ENCODE data around the gene ZMYM4.

DNA sequence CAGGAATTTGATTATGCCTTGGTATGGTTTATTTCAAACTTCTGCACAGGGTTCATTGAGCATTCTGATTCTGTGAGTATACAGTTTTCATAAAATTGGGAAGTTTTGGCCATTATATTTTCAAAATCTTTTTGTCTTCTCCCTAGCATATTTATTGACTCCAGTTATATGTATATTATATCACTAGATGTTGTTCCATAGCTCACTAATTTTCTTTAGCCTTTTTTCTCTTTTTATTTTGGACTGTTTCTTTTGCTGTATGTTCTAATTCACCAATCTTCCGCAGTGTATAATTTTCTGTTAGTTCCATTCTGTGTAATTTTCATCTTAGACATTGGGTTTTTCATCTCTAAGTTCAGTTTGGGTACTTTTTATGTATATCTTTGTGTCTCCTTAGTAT, 31.9 kb downstream of the ZMYM4 start:
- no peak for TF ChIP-seq POLR2A (IDR thresholded peaks at IDR 0.05)
- TF ChIP-seq, protein P1, sequence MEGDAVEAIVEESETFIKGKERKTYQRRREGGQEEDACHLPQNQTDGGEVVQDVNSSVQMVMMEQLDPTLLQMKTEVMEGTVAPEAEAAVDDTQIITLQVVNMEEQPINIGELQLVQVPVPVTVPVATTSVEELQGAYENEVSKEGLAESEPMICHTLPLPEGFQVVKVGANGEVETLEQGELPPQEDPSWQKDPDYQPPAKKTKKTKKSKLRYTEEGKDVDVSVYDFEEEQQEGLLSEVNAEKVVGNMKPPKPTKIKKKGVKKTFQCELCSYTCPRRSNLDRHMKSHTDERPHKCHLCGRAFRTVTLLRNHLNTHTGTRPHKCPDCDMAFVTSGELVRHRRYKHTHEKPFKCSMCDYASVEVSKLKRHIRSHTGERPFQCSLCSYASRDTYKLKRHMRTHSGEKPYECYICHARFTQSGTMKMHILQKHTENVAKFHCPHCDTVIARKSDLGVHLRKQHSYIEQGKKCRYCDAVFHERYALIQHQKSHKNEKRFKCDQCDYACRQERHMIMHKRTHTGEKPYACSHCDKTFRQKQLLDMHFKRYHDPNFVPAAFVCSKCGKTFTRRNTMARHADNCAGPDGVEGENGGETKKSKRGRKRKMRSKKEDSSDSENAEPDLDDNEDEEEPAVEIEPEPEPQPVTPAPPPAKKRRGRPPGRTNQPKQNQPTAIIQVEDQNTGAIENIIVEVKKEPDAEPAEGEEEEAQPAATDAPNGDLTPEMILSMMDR (IDR thresholded peaks at IDR 0.05) = no peak
